Activated CD4-positive, CD25-positive, alpha-beta regulatory T cell treated with anti-CD3 and anti-CD28 coated beads, Interleukin-2, amount 50 U/mL, for 24 hours (primary cell): ENCODE measurements around the gene PCBD2.
"Not testable (repeated sequence)": the region's sequence is repeated elsewhere in the genome, so short reads cannot be mapped to it uniquely, and the experiment has no call there.

ENCODE experiments used
- ATAC-seq, 2 donors: fragments of 150-1000 bp; cut with Tn5 transposase; one replicate each; pipeline ENCODE4 v1.10.0; 2021; ENCODE audit warnings: mild to moderate bottlenecking in 1 of 2, moderate library complexity in 1 of 2

The PCBD2 gene

DNA sequence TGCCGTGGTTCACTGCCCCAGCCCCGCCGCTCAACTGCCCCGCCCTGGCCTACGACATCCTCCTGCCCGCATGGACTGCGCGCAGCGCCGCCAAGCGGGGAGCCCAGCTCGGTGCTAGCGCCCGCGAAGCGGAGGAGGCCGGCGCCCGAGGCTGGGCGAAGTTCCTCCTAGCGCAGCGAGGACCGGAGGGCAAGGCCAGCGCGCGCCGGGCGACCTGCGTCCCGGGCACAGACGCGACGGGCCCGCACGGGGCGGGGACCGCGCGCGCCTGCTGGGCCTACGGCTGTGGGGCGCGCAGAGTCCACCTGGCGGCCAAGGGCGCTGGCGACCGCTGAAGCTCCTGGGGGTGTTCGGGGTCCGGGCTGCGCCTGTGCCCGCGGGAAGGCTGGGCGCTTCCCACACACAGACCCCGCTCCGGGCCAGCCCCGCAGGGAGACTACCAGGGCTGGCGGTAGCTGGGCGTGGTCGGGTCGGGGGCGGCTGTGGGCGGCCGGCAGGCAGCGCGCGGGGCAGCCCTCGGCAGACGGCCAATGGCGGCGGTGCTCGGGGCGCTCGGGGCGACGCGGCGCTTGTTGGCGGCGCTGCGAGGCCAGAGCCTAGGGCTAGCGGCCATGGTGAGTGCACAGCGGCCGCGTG, at the start of gene PCBD2:
Gene PCBD2, plus strand, starts transcription at position 522 of the 636 bp plus-strand sequence. Its CDS starts 9 bp downstream, at position 531.
- ATAC-seq = peak; percentile 87 to 91

DNA sequence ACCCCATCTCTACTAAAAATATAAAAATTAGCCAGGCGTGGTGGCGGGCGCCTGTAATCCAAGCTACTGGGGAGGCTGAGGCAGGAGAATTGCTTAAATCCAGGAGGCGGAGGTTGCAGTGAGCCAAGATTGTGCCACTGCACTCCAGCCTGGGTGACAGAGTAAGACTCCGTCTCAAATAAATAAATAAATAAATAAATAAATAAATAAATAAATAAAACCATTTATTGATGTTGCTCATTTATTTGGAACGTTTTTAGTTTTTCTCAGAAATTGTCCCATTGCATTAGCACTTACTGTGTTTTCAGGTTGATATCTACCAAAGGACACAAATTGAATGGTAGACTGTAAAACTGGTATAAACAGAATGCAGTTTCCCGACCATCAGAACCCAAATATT, 48.5 kb upstream of the PCBD2 start:
- ATAC-seq = not testable (repeated sequence)

DNA sequence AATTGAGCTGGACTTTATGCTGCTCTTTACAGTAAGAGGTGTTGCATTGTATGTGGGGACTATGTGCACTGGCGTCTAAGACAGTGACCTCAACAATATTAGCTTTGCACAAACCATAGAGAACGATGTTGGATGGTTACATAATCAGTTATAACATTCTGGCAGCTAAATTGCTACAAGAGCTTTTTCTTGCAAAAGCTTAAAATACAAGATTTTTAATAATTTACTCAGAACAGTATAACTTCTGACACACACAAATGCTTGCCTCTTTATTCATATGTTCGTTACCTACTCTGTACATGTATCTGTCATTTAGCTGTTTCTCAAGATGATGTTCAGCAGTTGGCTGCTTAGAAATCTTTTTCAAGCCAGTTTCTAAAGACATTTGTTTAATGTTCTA, 47.5 kb upstream of the PCBD2 start:
- ATAC-seq = no peak

DNA sequence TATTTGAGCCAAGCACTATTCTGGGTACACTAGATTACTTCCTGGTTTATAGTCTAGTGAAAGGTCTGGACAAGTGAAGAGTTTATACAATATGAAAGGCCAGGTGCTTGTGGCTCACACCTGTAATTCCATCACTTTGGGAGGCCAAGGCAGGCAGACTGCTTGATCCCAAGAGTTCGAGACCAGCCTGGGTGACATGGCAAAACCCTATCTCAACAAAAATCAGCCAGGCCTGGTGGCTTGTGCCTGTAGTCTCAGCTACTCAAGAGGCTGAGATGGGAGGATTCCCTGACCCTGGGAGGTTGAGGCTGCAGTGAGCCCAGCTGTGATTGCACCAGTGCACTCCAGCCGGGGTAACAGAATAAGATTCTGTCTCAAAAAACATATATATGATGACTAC, 40.2 kb upstream of the PCBD2 start:
- no peak for ATAC-seq

DNA sequence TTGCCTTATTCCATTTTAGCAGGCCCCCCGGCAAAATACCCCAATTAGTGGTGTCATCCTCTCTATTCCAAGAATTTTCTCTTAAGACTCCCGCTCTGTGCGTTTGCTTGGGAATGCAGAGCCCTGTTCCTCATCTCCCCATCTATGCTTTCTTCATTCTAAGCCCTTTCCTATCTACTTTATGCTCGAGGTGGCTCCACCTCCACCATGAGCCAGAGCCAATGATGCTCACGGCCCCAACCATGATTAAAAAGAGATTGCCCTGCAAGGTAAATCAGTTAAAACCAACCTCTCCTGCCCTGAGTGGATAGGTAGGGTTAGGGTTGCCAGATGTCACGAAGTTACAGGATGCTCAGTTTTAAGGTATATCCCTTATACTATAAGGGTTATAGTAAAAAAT, 31.4 kb upstream of the PCBD2 start:
- ATAC-seq = no peak

DNA sequence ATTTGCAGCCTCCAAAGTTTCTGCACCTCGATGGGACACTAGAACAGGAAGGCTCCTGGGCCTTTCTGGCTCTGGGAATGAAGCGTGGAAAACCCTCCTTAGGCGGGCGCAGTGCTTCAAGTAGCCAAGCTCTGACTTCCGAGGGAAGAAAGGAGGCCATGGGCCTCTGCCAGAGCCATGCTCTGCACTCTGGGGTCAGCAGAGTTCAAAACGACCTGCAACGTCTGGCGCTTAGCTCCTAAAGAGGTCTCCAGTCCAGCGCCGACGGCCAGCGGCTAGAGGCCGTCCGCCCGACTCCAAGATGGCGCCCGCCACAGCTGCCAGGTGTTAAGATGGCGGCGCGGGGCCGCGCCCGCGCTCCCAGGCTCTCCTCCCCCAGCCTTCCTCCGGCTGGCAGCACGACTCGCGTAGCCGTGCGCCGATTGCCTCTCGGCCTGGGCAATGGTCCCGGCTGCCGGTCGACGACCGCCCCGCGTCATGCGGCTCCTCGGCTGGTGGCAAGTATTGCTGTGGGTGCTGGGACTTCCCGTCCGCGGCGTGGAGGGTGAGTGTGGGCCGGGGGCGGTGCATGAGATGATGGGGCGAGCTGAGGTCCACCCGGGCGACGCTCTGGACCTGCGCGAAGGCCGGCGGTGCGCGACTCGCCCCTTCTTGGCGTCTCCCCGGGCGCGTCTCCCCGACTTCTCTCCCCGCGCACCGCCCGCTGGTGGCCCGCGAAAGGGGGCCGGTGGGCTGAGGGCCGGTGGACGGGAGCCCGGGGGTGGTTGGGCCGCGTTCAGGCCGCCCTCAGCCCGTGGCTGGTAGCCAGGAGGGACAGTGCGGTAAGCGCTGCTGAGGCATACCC, 30.7 kb upstream of the PCBD2 start, which contains the start of gene TXNDC15:
Gene TXNDC15, plus strand, starts transcription at position 385 of the 844 bp plus-strand sequence. Its CDS starts 57 bp downstream, at position 442.
- ATAC-seq = peak; percentile 87 to 88

DNA sequence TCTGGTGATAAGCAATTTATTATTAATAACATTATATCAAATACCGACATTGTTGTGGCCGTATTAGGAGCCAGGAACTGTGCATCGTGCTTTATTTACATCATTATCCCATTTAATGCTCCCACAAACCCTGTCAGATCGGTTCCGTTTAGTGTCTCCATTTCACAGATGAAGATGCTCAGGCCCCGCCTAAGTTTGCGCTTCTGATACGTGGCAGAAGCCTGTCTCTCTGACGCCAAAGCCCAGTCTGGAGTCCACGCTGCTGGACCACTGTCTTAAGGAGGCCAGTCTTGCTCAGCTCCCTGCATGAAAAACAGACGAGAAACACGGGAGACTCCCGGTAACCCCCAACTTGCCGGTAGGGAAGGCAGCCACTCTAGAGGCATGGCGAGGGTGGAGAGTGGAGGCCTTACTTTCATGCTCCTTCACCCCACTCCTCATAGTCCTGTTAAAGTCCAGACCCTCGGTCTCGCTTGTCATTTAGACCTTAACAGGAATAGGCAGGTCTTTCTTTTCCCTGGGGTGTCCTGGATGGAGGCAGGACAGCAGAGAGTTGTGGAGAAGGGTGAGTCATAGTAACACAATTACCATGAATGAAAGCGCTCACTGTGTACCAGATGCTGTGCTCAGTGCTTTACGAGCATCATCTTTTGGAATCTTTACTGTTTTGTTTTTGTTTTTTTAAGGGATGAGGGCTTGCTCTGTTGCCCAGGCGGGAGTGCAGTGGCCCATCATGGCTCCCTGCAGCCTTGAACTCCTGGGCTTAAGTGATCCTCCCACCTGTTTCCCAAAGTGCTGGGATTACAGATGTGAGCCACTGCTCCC, 29.9 kb upstream of the PCBD2 start:
- ATAC-seq = peak; percentile 61 to 64

DNA sequence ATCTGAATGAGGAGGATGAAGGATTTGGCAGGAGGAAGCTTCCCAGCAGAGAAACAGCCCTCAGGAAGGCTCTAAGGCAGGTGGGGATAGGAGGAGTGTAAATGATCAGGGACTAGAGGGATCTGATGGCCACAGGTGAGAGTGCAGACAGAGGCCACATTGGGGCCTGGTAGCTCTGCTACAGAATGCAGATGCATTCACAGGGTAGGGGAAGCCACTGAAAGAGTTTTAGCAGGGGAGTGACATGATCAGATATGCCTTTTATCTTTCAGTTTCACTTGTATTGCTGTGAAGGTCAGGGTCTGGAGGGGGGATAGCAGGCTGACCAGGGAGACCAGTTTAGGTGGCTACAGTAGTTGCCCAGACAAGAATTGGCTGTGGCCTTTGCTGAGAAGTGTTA, 27.8 kb upstream of the PCBD2 start:
- no peak for ATAC-seq

DNA sequence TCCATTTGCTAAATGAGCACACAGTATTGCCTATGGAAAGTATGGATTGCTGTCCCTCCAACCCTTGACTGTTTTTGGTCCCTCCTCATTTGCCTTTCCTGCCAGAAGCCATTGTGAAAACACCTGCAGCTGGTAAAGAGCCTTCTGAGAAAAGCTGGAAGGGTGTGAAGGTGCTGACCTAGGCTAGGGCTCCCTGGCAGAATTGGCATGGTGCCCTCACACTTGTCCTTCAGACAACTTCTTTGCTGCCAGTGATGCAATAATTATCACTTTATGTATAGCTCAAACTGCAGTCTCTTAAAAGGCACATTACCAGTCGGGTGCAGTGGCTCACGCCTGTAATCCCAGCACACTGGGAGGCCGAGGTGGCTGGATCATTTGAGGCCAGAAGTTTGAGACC, 26.5 kb upstream of the PCBD2 start:
- no peak for ATAC-seq

DNA sequence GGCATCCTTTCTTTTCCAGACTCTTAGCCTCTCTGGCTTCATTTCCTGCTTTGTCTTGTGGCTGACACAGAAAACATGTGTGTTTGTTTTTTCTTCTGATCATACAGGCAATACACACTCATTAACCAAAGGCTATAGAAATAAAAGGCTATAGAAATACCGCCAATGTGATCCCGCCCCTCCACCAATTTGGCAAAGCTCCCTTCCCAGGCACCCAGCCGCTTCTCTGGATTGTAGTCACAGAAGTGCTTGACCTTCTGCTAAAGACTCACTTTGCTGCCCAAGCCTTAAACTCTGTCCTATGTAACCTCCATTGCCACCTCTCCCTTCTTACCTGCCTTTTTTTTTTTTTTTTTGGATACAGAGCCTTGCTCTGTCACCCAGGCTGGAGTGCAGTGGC, 25.5 kb upstream of the PCBD2 start:
- no peak for ATAC-seq

DNA sequence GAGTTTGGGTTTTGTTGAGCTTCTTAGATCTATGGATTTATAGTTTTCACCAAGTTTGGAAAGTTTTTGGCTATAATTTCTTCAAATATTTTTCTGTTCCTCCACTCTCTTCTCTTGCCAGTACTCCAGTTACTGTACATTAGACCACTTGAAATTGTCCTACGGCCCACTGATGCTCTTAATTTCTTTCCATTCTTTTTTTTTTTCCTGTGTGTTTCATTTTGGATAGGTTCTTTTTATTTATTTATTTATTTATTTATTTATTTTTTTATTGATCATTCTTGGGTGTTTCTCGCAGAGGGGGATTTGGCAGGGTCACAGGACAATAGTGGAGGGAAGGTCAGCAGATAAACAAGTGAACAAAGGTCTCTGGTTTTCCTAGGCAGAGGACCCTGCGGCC, 24.0 kb upstream of the PCBD2 start:
- not testable (repeated sequence) for ATAC-seq

DNA sequence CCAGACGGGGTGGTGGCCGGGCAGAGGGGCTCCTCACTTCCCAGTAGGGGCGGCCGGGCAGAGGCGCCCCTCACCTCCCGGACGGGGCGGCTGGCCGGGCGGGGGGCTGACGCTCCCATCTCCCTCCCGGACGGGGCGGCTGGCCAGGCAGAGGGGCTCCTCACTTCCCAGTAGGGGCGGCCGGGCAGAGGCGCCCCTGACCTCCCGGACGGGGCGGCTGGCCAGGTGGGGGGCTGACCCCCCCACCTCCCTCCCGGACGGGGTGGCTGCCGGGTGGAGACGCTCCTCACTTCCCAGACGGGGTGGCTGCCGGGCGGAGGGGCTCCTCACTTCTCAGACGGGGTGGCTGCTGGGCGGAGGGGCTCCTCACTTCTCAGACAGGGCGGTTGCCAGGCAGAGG, 23.2 kb upstream of the PCBD2 start:
- not testable (repeated sequence) for ATAC-seq

DNA sequence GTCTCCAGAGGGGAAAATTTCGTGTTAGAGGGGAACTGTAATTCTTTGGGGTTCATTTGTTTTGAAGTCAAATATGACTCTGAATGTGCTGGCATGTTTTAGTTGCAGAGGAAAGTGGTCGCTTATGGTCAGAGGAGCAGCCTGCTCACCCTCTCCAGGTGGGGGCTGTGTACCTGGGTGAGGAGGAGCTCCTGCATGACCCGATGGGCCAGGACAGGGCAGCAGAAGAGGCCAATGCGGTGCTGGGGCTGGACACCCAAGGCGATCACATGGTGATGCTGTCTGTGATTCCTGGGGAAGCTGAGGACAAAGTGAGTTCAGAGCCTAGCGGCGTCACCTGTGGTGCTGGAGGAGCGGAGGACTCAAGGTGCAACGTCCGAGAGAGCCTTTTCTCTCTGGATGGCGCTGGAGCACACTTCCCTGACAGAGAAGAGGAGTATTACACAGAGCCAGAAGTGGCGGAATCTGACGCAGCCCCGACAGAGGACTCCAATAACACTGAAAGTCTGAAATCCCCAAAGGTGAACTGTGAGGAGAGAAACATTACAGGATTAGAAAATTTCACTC, 17.3 kb upstream of the PCBD2 start:
- ATAC-seq = no peak

DNA sequence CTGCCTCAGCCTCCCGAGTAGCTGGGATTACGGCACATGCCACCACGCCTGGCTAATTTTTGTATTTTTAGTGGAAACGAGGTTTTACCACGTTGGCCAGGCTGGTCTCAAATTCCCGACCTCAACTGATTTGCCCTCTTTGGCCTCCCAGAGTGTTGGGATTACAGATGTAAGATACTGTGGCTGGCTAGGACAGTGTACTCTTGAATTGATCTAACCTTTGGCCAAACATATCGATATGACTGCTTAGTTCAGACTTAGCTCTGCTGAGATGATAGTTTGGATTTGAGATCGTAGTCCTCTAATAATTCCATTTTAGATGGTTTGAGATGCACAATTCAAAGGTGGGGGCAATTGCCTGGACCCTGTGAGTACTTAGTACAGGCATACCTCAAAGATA, 15.6 kb upstream of the PCBD2 start:
- no peak for ATAC-seq

DNA sequence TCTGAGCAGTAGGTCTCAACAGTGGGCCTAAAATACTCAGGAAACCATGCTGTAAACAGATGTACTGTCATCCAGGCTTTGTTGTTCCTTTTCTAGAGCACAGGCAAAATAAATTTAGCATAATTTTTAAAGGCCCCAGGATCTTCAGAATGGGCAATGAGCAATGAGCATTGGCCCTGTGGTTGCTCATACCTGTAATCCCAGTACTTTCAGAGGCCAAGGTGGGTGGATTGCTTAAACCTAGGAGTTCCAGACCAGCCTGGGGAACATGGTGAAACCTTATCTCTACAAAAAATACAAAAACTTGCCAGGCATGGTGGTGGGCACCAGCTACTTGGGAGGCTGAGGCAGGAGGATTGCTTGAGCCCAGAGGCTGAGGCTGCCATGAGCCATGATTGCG, 13.5 kb upstream of the PCBD2 start:
- no peak for ATAC-seq

DNA sequence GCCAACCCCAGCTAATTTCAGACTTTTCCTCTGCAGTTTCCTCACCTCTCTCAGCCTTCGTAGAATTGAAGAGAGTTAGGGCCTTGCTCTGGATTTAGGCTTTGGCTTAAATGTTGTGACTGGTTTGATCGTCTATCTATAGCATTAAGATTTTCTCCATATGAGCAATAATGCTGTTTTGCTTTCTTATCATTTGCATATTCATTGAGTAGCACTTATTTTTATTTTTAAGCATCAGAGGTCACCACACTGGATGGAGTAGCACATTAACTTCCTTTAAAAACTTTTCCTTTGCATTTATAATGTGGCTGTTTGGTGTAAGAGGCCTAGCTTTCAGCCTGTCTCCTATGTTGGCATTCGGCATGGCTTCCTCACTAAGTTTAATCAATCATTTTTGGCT, 12.6 kb upstream of the PCBD2 start:
- ATAC-seq = no peak

DNA sequence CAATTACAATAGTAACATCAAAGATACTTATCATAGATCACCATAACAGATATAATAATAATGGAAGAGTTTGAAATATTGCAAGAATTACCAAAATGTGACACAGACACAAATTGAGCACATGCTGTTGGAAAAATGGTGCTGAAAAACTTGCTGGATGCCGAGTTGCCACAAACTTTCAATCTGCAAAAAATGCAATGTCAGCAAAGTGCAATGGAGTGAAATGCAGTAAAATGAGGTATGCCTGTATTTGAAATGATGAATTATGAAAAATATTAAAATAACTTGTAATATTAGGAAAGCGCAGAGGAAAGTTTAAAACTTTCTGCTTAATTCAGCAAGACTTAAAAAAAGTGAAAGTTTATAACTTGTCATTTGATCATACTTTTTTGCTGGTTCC, 12.0 kb upstream of the PCBD2 start:
- ATAC-seq = no peak

DNA sequence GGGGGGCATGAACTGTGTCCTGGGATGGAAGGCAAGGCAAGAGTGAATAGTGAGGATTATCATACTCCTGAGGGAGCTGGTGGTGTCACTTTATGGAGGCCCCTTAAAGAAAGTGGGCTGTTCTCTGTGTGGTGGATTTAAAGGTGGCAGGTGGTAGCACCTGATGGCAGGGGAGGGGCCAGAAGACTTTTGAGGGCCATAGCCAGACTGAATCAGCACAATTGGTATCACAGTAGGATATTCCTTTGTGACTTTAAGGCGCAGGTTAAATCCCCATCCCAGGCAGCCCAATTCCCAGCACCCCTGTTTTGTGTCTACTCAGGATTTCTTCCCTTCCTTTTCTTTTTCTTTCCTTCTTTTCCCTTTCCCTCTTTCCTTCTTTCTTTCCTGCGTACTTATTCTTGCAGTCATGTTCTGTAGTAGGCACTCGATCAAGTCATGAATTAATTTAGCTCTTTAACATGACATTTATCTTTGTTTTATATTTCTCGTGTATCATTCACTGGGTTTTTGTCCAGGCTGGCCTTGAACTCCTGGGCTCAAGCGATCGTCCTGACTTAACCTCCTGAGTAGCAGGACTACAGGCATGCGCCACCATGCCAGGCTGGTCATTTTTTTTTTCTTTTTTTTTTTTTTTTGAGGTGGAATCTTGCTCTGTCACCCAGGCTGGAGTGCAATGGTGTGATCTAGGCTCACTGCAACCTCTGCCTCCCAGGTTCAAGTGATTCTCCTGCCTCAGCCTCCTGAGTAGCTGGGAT, 11.0 kb upstream of the PCBD2 start:
- ATAC-seq = no peak

DNA sequence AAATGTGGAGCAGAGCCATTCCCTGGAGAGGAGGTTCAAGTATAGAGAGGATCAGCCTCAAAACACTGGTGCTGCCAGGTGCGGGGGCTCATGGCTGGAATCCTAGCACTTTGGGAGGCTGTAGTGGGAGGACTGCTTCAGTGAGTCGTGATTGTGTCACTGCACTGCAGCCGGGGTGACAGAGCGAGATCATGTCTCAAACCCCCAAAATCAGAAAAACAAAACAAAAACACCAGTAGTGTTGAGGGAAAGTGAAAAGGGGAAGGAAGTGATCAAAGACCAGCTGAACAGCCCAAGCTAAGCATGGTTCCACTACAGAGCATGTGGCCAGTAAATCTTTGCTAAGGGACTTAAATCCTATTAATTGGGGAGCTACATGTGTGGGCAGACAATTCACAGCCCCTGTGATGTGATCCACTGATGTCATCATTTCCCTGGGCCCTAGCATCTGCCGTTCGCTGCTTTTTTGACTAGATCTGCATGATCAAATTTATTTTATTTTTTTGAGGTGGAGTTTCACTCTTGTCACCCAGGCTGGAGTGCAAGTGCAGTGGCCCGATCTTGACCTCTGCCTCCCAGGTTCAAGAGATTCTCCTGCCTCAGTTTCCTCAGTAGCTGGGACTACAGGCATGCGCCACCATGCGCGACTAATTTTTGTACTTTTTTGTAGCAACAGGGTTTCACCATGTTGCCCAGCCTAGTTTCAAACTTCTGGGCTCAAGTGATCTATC, 2.7 kb upstream of the PCBD2 start:
- no peak for ATAC-seq

DNA sequence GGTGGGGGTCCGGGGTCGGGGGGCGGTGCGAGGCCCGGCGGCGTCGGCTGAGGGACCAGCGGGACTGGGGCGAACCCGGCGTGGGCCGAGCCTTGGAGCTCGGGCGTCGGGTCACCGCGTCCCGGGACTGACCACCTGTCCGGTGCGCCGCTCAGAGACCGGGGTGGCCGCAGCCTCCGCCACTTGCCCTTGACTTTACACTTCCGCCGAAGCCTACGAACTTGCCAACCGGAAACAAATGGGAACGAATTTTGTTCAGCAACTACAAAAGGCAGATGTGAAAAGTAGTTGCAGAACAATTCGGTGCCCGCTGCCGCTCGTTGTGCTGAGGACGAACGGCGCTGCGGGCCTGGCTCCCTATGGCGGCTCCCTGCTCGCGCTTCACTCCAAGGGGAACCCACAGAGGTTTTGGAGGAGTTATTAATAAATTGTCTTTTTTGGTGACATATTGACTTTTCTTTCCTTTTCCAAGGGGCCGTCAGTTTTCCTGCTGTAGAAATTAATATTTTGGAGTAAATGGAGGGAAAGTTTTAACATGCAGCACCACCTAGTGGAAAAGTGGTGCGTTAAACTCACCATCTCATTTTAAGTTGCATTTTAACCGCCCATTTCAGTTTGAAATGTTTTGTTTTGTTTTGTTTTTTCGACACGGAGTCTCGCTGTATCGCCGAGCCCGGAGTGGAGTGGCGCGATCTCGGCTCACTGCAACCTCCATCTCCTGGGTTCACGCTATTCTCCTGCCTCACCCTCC, 490 bp downstream of the PCBD2 start:
- ATAC-seq = peak; percentile 19 to 25

DNA sequence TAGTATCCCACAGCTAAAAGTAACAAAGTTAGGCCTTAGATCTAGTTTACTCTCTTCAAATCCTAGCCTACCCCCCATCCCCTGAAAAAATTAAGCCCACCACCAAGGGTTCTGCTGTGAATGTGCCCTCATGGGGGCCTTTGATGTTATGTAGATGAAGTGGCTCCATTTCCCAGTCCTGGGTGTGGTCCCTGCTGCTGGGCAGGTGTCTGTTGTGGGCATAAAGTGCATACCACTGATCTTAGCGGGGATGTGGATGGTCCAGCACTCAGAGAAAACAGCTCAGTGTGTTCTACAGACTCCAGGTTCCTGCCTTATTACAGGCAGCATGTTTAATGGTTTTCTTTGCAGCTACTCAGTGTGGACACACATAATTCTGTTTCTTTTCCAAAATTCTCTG, 1.9 kb downstream of the PCBD2 start:
- no peak for ATAC-seq
